Measurements from ENCODE around the gene SLC23A2.

DNA sequence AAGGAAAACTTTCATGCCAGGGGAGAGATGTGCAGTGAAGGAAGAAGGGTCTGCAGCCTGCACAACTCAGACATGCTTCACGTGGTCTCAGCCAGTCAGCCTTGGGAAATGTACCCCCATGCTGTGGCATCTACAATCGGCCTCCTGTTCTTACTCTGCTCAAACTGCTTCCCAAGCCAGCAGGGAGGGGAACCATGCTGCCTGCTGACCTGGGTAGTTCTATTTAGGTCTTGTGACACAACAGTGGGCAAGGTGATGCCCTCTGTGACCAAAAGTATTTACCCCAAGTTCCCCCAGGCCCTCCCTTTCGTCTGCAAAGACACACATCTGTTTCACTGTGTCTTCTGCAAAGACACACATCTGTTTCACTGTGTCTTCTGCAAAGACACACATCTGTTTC lies 106.9 kb downstream of the SLC23A2 start:
- TF ChIP-seq, protein P1, sequence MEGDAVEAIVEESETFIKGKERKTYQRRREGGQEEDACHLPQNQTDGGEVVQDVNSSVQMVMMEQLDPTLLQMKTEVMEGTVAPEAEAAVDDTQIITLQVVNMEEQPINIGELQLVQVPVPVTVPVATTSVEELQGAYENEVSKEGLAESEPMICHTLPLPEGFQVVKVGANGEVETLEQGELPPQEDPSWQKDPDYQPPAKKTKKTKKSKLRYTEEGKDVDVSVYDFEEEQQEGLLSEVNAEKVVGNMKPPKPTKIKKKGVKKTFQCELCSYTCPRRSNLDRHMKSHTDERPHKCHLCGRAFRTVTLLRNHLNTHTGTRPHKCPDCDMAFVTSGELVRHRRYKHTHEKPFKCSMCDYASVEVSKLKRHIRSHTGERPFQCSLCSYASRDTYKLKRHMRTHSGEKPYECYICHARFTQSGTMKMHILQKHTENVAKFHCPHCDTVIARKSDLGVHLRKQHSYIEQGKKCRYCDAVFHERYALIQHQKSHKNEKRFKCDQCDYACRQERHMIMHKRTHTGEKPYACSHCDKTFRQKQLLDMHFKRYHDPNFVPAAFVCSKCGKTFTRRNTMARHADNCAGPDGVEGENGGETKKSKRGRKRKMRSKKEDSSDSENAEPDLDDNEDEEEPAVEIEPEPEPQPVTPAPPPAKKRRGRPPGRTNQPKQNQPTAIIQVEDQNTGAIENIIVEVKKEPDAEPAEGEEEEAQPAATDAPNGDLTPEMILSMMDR (IDR thresholded peaks at IDR 0.05 in 2 of 3, conservative IDR thresholded peaks at IDR 0.05 in 1 of 3; ENCODE audit: borderline replicate concordance in 1 of 3, insufficient read depth in 1 of 3, low read depth in 2 of 3, low read length in 2 of 3): no peak
- TF ChIP-seq ZFX (IDR thresholded peaks at IDR 0.05) (no peak), EZH2 (IDR thresholded peaks at IDR 0.05) (no peak), JUND (IDR thresholded peaks at IDR 0.05) (no peak), TCF7L2 (IDR thresholded peaks at IDR 0.05; ENCODE audit: borderline replicate concordance, extremely low read depth, insufficient read depth, insufficient read length) (no peak), RAD21 (IDR thresholded peaks at IDR 0.05; ENCODE audit: low read depth) (no peak), FOSL1 (IDR thresholded peaks at IDR 0.05; ENCODE audit: low read depth) (no peak), POLR2A (IDR thresholded peaks at IDR 0.05; ENCODE audit: borderline replicate concordance, extremely low read depth, insufficient read depth, insufficient read length) (no peak)
- TF ChIP-seq, protein P2, sequence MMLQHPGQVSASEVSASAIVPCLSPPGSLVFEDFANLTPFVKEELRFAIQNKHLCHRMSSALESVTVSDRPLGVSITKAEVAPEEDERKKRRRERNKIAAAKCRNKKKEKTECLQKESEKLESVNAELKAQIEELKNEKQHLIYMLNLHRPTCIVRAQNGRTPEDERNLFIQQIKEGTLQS (IDR thresholded peaks at IDR 0.05): no peak
- TF ChIP-seq, protein P3, sequence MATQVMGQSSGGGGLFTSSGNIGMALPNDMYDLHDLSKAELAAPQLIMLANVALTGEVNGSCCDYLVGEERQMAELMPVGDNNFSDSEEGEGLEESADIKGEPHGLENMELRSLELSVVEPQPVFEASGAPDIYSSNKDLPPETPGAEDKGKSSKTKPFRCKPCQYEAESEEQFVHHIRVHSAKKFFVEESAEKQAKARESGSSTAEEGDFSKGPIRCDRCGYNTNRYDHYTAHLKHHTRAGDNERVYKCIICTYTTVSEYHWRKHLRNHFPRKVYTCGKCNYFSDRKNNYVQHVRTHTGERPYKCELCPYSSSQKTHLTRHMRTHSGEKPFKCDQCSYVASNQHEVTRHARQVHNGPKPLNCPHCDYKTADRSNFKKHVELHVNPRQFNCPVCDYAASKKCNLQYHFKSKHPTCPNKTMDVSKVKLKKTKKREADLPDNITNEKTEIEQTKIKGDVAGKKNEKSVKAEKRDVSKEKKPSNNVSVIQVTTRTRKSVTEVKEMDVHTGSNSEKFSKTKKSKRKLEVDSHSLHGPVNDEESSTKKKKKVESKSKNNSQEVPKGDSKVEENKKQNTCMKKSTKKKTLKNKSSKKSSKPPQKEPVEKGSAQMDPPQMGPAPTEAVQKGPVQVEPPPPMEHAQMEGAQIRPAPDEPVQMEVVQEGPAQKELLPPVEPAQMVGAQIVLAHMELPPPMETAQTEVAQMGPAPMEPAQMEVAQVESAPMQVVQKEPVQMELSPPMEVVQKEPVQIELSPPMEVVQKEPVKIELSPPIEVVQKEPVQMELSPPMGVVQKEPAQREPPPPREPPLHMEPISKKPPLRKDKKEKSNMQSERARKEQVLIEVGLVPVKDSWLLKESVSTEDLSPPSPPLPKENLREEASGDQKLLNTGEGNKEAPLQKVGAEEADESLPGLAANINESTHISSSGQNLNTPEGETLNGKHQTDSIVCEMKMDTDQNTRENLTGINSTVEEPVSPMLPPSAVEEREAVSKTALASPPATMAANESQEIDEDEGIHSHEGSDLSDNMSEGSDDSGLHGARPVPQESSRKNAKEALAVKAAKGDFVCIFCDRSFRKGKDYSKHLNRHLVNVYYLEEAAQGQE (IDR thresholded peaks at IDR 0.05; ENCODE audit: low read depth): no peak
